HCT116 (cell line): ENCODE data around the gene UGT2B17. TPM values are rescaled to one million over a fixed set of nuclear protein-coding genes. Genes with fewer than 3 reads are reported as not detected.

Experiments used
- ATAC-seq: fragments of 200-7000 bp; cut with Tn5 transposase; 2 replicates; pipeline ENCODE4 v1.9.1; 2020; ENCODE audit warnings: mild to moderate bottlenecking, moderate library complexity
- BruUV-seq: library from RNA; stranded (reverse); fragments of 400-500 nt; replicated peaks from 2 replicates; lab custom pipeline; 2021; lab: Mats Ljungman, UMichigan
- CTCF ChIA-PET: fragments of 300-600 bp; sonication (Branson Sonifier 250); formaldehyde crosslinking; loops from one replicate; lab custom pipeline; 2021; ENCODE audit warnings: antibody characterized with exemption; lab: Charles Lee
- POLR2A ChIA-PET: fragments of 300-600, 350-600 bp; sonication (Branson Sonifier 250); formaldehyde crosslinking; loops from one replicate; lab custom pipeline; 2021; ENCODE audit warnings: antibody characterized with exemption; lab: Charles Lee
- RAD21 ChIA-PET, 2 experiments: fragments of 300-600 bp; sonication (Branson Sonifier 250); formaldehyde crosslinking; loops; one replicate each; lab custom pipeline; 2023; ENCODE audit warnings: low total read pairs in 2 of 2; ENCODE audit not compliant: uncharacterized antibody in 2 of 2, unreplicated experiment in 2 of 2, low non-redundant PET in 1 of 2; lab: Charles Lee
- DNase-seq: peaks from one replicate; pipeline ENCODE4 v3.0.0-alpha.2; 2010; ENCODE audit warnings: low read depth, low spot score
- H2AFZ ChIP-seq: fragments of 200-600 bp; shearing (Covaris generic), sonication (generic); 2 replicates; pipeline ENCODE4 v1.6.1; 2017; ENCODE audit warnings: low read depth, mixed run types, mixed read lengths, antibody characterized with exemption, low read length; ENCODE audit not compliant: poor library complexity, severe bottlenecking
- H3K27ac ChIP-seq: 2 replicates; pipeline ENCODE4 v1.5.1; 2012; ENCODE audit warnings: low read depth, low read length
- H3K27me3 ChIP-seq: fragments of 200-600 bp; sonication (generic); 2 replicates; pipeline ENCODE4 v1.6.1; 2016; ENCODE audit warnings: mixed run types, low read length, mixed read lengths; ENCODE audit not compliant: insufficient read depth
- H3K36me3 ChIP-seq, 2 experiments: fragments of 200-500 bp in 1 of 2; fragments of 200-600 bp in 1 of 2; sonication (Bioruptor generic) in 1 of 2; sonication (generic) in 1 of 2; 2 replicates each; pipeline versions ENCODE4 v1.5.1 to v1.6.1; 2014 to 2016; ENCODE audit warnings: low read length in 2 of 2, inconsistent platforms in 1 of 2, mixed read lengths in 1 of 2, mixed run types in 1 of 2; ENCODE audit not compliant: insufficient read depth in 2 of 2, control insufficient read depth in 1 of 2
- H3K4me1 ChIP-seq, 2 experiments: fragments of 200-600 bp in 1 of 2; sonication (generic) in 1 of 2; 2 replicates each; pipeline versions ENCODE4 v1.5.1 to v1.6.1; 2012 to 2017; ENCODE audit warnings: low read length in 2 of 2, inconsistent platforms in 1 of 2, mild to moderate bottlenecking in 1 of 2, mixed read lengths in 1 of 2, mixed run types in 1 of 2, moderate library complexity in 1 of 2; ENCODE audit not compliant: insufficient read depth in 2 of 2, control insufficient read depth in 1 of 2
- H3K4me2 ChIP-seq: fragments of 200-600 bp; sonication (generic); 2 replicates; pipeline ENCODE4 v1.6.1; 2017; ENCODE audit warnings: mixed run types, low read length, mixed read lengths
- H3K4me3 ChIP-seq, 2 experiments: fragments of 200-600 bp in 1 of 2; sonication (generic) in 1 of 2; replicated peaks in 1 of 2; 2 replicates each; pipeline ENCODE4 v1.5.1; 2011 to 2016; ENCODE audit warnings: low read length in 2 of 2, control low read depth in 1 of 2, low read depth in 1 of 2, mild to moderate bottlenecking in 1 of 2, mixed read lengths in 1 of 2, mixed run types in 1 of 2
- H3K79me2 ChIP-seq: fragments of 200-600 bp; sonication (generic); 2 replicates; pipeline ENCODE4 v1.6.1; 2017; ENCODE audit warnings: mild to moderate bottlenecking, mixed run types, low read length, moderate library complexity, mixed read lengths; ENCODE audit not compliant: insufficient read depth
- H3K9ac ChIP-seq: fragments of 200-600 bp; sonication (generic); 2 replicates; pipeline ENCODE4 v1.6.1; 2016; ENCODE audit warnings: low read length, mixed read lengths
- H3K9me2 ChIP-seq: fragments of 200-600 bp; sonication (generic), shearing (Covaris generic); 2 replicates; pipeline ENCODE4 v1.6.1; 2017; ENCODE audit warnings: mixed run types, mild to moderate bottlenecking, moderate library complexity; ENCODE audit not compliant: insufficient read depth
- H3K9me3 ChIP-seq, 2 experiments: fragments of 200-500 bp in 1 of 2; fragments of 200-600 bp in 1 of 2; sonication (Bioruptor generic) in 1 of 2; sonication (generic) in 1 of 2; 2 replicates each; pipeline ENCODE4 v1.6.1; 2014 to 2017; ENCODE audit warnings: low read length in 2 of 2, mixed read lengths in 2 of 2, inconsistent platforms in 1 of 2, low read depth in 1 of 2, mild to moderate bottlenecking in 1 of 2, mixed run types in 1 of 2, moderate library complexity in 1 of 2; ENCODE audit not compliant: control insufficient read depth in 1 of 2, insufficient read depth in 1 of 2
- H4K20me1 ChIP-seq: fragments of 200-600 bp; sonication (generic), shearing (Covaris generic); 2 replicates; pipeline ENCODE4 v1.6.1; 2017; ENCODE audit warnings: mixed run types, mild to moderate bottlenecking, moderate library complexity; ENCODE audit not compliant: insufficient read depth
- CBX3 ChIP-seq: IDR thresholded peaks from 2 replicates; pipeline ENCODE4 v1.6.1; 2012; ENCODE audit warnings: low read depth
- CEBPB ChIP-seq: IDR thresholded peaks from 2 replicates; pipeline ENCODE4 v1.6.1; 2012; ENCODE audit warnings: low read depth
- EGR1 ChIP-seq: IDR thresholded peaks from 2 replicates; pipeline ENCODE4 v1.6.1; 2012; ENCODE audit warnings: low read depth
- ELF1 ChIP-seq: IDR thresholded peaks from 2 replicates; pipeline ENCODE4 v1.6.1; 2012; ENCODE audit warnings: low read depth, borderline replicate concordance
- EZH2 ChIP-seq: fragments of 200-600 bp; sonication (generic); IDR thresholded peaks from 2 replicates; pipeline ENCODE4 v1.6.1; 2017; ENCODE audit warnings: antibody characterized with exemption, mixed run types
- FOSL1 ChIP-seq: IDR thresholded peaks from 2 replicates; pipeline ENCODE4 v1.6.1; 2012; ENCODE audit warnings: low read depth
- MAX ChIP-seq: IDR thresholded peaks from 2 replicates; pipeline ENCODE4 v1.6.1; 2012
- POLR2A ChIP-seq: IDR thresholded peaks from 2 replicates; pipeline ENCODE4 v1.7.0; 2011; ENCODE audit warnings: borderline replicate concordance; ENCODE audit not compliant: insufficient read depth, insufficient read length; ENCODE audit errors: extremely low read depth
- POLR2AphosphoS5 ChIP-seq: IDR thresholded peaks from 2 replicates; pipeline ENCODE4 v1.6.1; 2011; ENCODE audit warnings: mild to moderate bottlenecking, low read depth, low read length, moderate library complexity
- RAD21 ChIP-seq: IDR thresholded peaks from 2 replicates; pipeline ENCODE4 v1.6.1; 2012; ENCODE audit warnings: low read depth, mild to moderate bottlenecking
- SIN3A ChIP-seq: IDR thresholded peaks from 2 replicates; pipeline ENCODE4 v1.6.1; 2012; ENCODE audit warnings: low read depth
- SP1 ChIP-seq: IDR thresholded peaks from 2 replicates; pipeline ENCODE4 v1.6.1; 2012; ENCODE audit warnings: low read depth
- SRF ChIP-seq: IDR thresholded peaks from 2 replicates; pipeline ENCODE4 v1.6.1; 2012; ENCODE audit warnings: low read depth
- TCF7L2 ChIP-seq: IDR thresholded peaks from 2 replicates; pipeline ENCODE4 v1.7.0; 2011; ENCODE audit warnings: borderline replicate concordance, inconsistent platforms; ENCODE audit not compliant: insufficient read depth, insufficient read length; ENCODE audit errors: extremely low read depth
- YY1 ChIP-seq: IDR thresholded peaks from 2 replicates; pipeline ENCODE4 v1.6.1; 2011; ENCODE audit warnings: low read length, low read depth, moderate library complexity, mild to moderate bottlenecking; ENCODE audit not compliant: insufficient replicate concordance; ENCODE audit errors: extremely low read depth
- ZFX ChIP-seq: fragments of 450-650 bp; IDR thresholded peaks from 2 replicates; pipeline ENCODE4 v1.6.1; 2017
- ZNF274 ChIP-seq: fragments of 200-500 bp; sonication (Bioruptor generic); IDR thresholded peaks from 2 replicates; pipeline ENCODE4 v1.6.1; 2014; ENCODE audit warnings: mild to moderate bottlenecking, low read depth, low read length, inconsistent platforms
- intact Hi-C: fragments of 100-400 bp; cut with micrococcal nuclease; formaldehyde crosslinking; loops from 2 replicates; pipeline ENCODE4 v1.10.0; 2022
- total RNA-seq: library from RNA; stranded (reverse); gene quantifications from one replicate; pipeline ENCODE4 v1.2.1, GENCODE V29; 2021; ENCODE audit not compliant: unreplicated experiment
- TF ChIP-seq, protein P1 (sequence below): IDR thresholded peaks from 2 replicates; pipeline ENCODE4 v1.6.1; 2011; ENCODE audit warnings: mild to moderate bottlenecking, low read length, moderate library complexity; ENCODE audit not compliant: insufficient replicate concordance; ENCODE audit errors: extremely low read depth
- TF ChIP-seq, protein P2 (sequence below), 3 experiments: fragments of 200-600 bp in 1 of 3; sonication (generic) in 1 of 3; IDR thresholded peaks in 2 of 3; conservative IDR thresholded peaks in 1 of 3; 2 replicates each; pipeline ENCODE4 v1.5.1; 2012 to 2017; ENCODE audit warnings: low read depth in 2 of 3, low read length in 2 of 3, antibody characterized with exemption in 1 of 3, borderline replicate concordance in 1 of 3, control low read depth in 1 of 3, mild to moderate bottlenecking in 1 of 3, mixed read lengths in 1 of 3, mixed run types in 1 of 3, moderate library complexity in 1 of 3; ENCODE audit not compliant: insufficient read depth in 1 of 3

UGT2B17 gene
- total RNA-seq, 1 experiment from 2014 or later, result not detected

- Histone ChIP-seq H3K27me3 (no peaks in the 10 kb centered on the region), H3K27ac (no peak overlapping the region), H2AFZ (no peak overlapping the region), H3K9me3 (no peaks in the 10 kb centered on the region), H4K20me1 (no peaks in the 10 kb centered on the region), H3K79me2 (no peaks in the 10 kb centered on the region), H3K4me3 (no peak overlapping the region), H3K9me2 (no peaks in the 10 kb centered on the region), H3K36me3 (no peaks in the 10 kb centered on the region), H3K4me2 (no peak overlapping the region), H3K9ac (no peak overlapping the region), H3K4me1 (peaks cover 0 to 5% of the 10 kb centered on the region in 2 experiments; a peak in 1 of 4 replicates)
- POLR2A ChIA-PET, result no interaction called here
- DNase-seq (no peak), ATAC-seq (no peak)
- BruUV-seq, result no TSS peak
- CTCF ChIA-PET, result no interaction called here
- TF ChIP-seq MAX, result no peak
- TF ChIP-seq EZH2, result no peak
- TF ChIP-seq ZFX, result no peak
- TF ChIP-seq TCF7L2, result no peak
- TF ChIP-seq SRF, result no peak
- no peak for TF ChIP-seq ZNF274
- no peak for TF ChIP-seq POLR2AphosphoS5
- TF ChIP-seq FOSL1, result no peak
- TF ChIP-seq SIN3A, result no peak
- TF ChIP-seq CBX3, result no peak
- no peak for TF ChIP-seq ELF1
- TF ChIP-seq RAD21, result no peak
- TF ChIP-seq EGR1, result no peak
- intact Hi-C loops, result no loop called here
- RAD21 ChIA-PET, result no interaction called here
Measured at GRCh38 chr4:68591204-68591603, 15.1 kb upstream of the UGT2B17 start.

GRCh38 chr4:68589790-68590189 is 13.7 kb upstream of the UGT2B17 start:
- ATAC-seq (no peak), DNase-seq (no peak)
- BruUV-seq, result no TSS peak
- ChIA-PET CTCF (no interaction called here), POLR2A (no interaction called here), RAD21 (no interaction called here)
- H3K9me2 ChIP-seq, result no peaks in the 10 kb centered on the region
- H3K27ac ChIP-seq, result no peak overlapping the region
- H3K4me2 ChIP-seq, result no peak overlapping the region
- H3K9ac ChIP-seq, result no peak overlapping the region
- H4K20me1 ChIP-seq, result no peaks in the 10 kb centered on the region
- H3K36me3 ChIP-seq, result no peaks in the 10 kb centered on the region
- no peaks in the 10 kb centered on the region for H3K27me3 ChIP-seq
- no peak overlapping the region for H2AFZ ChIP-seq
- intact Hi-C loops, result no loop called here
- no peak for TF ChIP-seq EZH2
- TF ChIP-seq EGR1, result no peak
- TF ChIP-seq TCF7L2, result no peak
- no peak for TF ChIP-seq SP1
- TF ChIP-seq YY1, result no peak
- no peak for TF ChIP-seq SIN3A
- TF ChIP-seq RAD21, result no peak
- TF ChIP-seq POLR2AphosphoS5, result no peak
- no peak for TF ChIP-seq POLR2A
- TF ChIP-seq, protein P1, sequence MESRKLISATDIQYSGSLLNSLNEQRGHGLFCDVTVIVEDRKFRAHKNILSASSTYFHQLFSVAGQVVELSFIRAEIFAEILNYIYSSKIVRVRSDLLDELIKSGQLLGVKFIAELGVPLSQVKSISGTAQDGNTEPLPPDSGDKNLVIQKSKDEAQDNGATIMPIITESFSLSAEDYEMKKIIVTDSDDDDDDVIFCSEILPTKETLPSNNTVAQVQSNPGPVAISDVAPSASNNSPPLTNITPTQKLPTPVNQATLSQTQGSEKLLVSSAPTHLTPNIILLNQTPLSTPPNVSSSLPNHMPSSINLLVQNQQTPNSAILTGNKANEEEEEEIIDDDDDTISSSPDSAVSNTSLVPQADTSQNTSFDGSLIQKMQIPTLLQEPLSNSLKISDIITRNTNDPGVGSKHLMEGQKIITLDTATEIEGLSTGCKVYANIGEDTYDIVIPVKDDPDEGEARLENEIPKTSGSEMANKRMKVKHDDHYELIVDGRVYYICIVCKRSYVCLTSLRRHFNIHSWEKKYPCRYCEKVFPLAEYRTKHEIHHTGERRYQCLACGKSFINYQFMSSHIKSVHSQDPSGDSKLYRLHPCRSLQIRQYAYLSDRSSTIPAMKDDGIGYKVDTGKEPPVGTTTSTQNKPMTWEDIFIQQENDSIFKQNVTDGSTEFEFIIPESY, result no peak
- no peak for TF ChIP-seq ZFX
- TF ChIP-seq, protein P2, sequence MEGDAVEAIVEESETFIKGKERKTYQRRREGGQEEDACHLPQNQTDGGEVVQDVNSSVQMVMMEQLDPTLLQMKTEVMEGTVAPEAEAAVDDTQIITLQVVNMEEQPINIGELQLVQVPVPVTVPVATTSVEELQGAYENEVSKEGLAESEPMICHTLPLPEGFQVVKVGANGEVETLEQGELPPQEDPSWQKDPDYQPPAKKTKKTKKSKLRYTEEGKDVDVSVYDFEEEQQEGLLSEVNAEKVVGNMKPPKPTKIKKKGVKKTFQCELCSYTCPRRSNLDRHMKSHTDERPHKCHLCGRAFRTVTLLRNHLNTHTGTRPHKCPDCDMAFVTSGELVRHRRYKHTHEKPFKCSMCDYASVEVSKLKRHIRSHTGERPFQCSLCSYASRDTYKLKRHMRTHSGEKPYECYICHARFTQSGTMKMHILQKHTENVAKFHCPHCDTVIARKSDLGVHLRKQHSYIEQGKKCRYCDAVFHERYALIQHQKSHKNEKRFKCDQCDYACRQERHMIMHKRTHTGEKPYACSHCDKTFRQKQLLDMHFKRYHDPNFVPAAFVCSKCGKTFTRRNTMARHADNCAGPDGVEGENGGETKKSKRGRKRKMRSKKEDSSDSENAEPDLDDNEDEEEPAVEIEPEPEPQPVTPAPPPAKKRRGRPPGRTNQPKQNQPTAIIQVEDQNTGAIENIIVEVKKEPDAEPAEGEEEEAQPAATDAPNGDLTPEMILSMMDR (IDR thresholded peaks at IDR 0.05 in 2 of 3, conservative IDR thresholded peaks at IDR 0.05 in 1 of 3; ENCODE audit: borderline replicate concordance in 1 of 3, insufficient read depth in 1 of 3, low read depth in 2 of 3, low read length in 2 of 3), result no peak
- TF ChIP-seq CBX3, result no peak
- TF ChIP-seq CEBPB, result no peak
- H3K4me1 ChIP-seq, result peaks cover 0 to 5% of the 10 kb centered on the region in 2 experiments; a peak in 1 of 4 replicates
- no peaks in the 10 kb centered on the region for H3K9me3 ChIP-seq
- no peak overlapping the region for H3K4me3 ChIP-seq
- H3K79me2 ChIP-seq, result no peaks in the 10 kb centered on the region
